PC-9 (cell line): ENCODE results near the gene DPYD.

Experiments
- CTCF ChIP-seq: fragments of 200-600 bp; sonication (generic); conservative IDR thresholded peaks from 2 replicates; pipeline ENCODE4 v1.6.1; 2017; ENCODE audit warnings: mixed run types, antibody characterized with exemption, mild to moderate bottlenecking, moderate library complexity
- EZH2 ChIP-seq: fragments of 200-600 bp; sonication (generic); IDR thresholded peaks from 2 replicates; pipeline ENCODE4 v1.8.0; 2017; ENCODE audit warnings: antibody characterized with exemption, low read depth

DNA sequence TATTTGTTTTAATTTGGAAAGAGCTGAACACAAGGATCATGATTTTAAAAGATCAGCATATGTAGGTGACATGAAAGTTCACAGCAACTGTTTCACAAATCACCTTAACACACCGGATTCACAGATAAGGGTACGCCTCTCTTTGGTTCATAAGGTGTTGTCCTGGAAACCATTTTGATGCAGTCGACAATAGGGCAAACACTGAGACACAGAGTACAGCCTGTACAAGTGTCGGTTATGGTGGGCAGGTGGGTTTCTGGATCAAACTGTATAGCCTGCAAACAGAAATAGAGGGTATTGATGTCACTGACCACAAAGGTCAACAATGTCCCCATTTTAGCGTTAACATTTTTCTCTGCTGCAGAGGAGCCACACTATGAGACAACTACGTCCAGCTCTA lies 842.0 kb downstream of the DPYD start:
- no peak for TF ChIP-seq CTCF
- TF ChIP-seq EZH2, result no peak
